CD4-positive, alpha-beta T cell treated with Interferon alpha-2 for 1 hour (primary cell): ENCODE data around the gene PRDM9.
"Not testable (repeated sequence)": the region's sequence is repeated elsewhere in the genome, so short reads cannot be mapped to it uniquely, and the experiment has no call there.

Experiments used
- DNase-seq, 2 donors: peaks; one replicate each; pipeline ENCODE4 v3.0.0-alpha.2; 2020 to 2022

Gene PRDM9

DNA sequence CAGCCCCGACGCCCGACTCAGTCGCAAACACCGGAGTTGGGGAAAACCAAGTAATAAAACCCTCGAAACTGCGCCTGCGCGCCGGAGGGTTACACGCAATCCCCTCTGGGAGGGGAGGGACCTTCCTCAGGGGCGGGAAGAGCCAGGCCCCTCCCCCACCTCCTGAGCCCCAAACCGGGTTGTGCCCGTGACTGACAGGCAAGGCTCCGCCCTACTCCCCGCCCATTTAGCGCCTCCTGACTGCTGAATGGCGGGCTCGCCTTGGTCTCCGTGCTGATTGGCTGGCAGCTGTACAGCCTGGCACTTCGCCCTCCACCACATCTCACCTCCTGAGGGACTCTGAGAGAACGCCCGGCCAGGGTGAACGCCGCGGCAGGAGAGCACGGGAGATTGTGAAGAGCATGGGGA is at the start of gene PRDM9:
Gene PRDM9, plus strand, starts transcription at position 332 of the 408 bp plus-strand sequence. CDS start 1,425 bp downstream, outside the sequence.
- DNase-seq: peak; percentile 4 to 28

DNA sequence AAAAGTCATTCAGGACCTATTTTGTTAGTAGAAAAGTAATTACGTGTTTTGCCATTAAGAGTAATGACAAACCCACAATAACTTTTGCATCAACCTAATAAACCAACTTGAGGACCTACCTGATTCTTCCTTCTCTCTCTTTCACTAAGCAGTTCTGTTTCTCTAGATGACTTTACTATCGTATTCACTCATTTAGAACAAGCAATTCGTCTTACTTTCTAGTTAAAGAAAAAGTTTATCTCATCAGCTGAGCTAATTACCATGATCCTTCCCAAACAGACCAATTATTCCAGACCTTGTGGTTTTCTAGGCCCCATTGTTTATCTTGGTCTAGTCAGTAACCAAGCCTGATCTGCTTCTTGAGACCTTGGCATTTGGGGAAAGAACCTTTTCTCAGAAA is 49.6 kb upstream of the PRDM9 start:
- DNase-seq: no peak

DNA sequence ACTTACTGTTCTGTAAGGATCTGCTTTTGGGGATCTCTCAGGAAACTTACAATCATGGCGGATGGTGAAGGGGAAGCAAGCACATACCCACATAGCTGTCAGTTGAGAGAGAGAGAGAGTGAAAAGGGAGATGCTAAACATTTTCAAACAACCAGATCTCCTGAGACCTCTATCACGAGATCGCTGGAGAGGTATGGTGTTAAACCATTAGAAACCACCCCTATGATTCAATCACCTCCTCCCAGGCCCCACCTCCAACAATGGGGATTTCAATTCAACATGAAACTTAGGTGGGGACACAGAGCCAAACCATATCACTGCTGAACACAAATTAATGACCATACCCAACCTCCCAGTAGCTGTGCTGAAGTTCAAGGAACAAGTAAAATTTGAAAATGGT is 48.2 kb upstream of the PRDM9 start:
- DNase-seq: no peak

GRCh38 chr5:23461576-23461975 is 45.8 kb upstream of the PRDM9 start:
- DNase-seq: no peak

DNA sequence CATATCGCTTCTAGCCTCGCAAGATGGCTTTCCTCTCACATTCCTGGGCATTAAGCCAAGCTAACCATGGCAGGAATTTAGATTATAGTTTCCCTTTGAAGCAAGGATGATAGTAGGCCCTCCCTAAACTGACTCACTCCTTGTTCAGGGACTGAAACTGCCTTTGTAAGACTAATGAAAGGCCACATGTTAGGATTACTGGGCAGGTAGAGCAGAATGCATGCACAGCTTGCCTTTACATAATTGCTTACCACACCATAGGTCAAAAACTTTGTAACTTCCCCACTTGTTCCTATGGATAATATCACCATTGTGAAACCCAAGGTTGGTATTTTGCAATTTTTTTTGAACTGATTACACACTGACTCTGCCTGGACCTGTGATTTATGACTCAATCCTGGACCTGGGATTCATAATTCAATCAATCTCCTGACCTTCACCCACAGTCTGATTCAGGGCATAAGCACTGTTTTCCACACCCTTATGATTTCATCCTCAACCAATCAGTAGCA is 41.0 kb upstream of the PRDM9 start:
- DNase-seq: no peak

- no peak for DNase-seq
Measured at GRCh38 chr5:23468658-23469057, 38.8 kb upstream of the PRDM9 start.

DNA sequence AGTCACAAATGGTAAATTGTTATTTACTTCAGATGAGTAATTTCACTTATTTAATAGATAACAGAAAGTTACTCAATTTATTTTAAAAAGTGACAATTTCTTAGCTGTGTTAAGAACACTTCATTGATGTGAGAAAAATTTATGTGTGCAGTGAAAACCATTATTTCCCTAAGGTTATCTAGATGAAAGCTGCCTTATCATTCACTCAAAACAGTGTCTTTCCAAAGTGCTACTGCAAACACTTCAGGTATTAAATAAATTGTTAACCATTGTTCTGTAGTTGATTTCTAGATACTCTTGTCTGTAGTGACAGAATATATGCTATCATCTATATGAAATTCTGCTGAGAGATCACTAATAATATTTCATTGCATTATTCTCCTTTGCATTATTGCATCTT is 33.5 kb upstream of the PRDM9 start:
- DNase-seq: no peak

DNA sequence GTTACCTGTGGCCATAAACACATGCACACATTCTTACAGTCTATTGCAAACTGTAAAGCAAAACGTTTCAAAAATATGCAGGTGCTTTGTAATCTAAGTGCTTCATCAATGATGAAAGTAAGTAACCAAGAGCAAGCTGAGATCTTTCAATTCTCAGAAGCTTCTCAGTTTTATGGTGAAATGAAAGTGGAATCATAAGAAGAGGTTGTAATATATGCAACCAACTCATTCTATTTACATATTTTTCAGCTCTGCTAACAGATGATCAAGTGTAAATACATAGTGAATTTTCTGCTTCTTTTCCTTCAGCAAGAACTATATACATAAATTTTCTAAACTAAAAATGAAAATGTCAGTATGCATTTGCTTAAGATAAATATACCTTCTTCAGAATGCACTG is 33.1 kb upstream of the PRDM9 start:
- DNase-seq: no peak

- DNase-seq: no peak
Measured at GRCh38 chr5:23476580-23476979, 30.8 kb upstream of the PRDM9 start.

- DNase-seq: no peak
Measured at GRCh38 chr5:23482642-23483041, 24.8 kb upstream of the PRDM9 start.

- DNase-seq: no peak
Measured at GRCh38 chr5:23483090-23483489, 24.3 kb upstream of the PRDM9 start.

GRCh38 chr5:23484096-23484495 is 23.3 kb upstream of the PRDM9 start:
- DNase-seq: no peak

DNA sequence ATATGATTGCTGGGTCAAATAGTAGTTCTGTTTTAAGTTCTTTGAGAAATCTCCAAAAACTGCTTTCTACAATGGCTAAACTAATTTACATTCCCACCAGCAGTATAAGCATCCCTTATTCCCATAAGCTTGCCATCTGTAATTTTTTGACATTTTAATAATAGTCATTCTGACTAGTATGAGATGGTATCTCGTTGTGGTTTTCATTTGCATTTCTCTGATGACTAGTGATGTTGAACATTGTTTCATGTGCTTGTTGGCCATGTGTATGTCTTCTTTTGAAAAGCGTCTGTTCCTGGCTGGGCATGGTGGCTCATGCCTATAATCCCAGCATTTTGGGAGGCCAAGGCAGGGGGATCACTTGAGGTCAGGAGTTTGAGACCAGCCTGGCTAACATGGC is 21.2 kb upstream of the PRDM9 start:
- not testable (repeated sequence) for DNase-seq

- DNase-seq: no peak
Measured at GRCh38 chr5:23490993-23491392, 16.4 kb upstream of the PRDM9 start.

DNA sequence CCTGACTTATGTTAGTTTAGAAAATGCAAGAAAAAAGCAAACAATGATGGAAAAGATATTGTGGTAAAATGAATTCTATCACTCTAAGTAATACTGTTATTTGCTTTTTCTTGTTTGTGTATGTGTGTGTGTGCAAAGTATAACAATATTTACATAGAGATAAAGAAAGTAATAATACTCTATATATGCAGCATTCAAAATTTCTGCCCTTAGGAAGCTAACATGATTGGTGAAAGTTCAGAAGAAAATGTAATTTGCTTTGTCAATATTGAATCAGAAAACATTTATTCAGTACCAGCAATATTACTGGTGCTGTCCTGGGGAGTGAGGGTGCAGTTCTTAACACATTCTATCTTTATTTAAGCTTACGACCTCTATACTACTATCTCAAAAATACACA is 12.9 kb upstream of the PRDM9 start:
- DNase-seq: no peak

DNA sequence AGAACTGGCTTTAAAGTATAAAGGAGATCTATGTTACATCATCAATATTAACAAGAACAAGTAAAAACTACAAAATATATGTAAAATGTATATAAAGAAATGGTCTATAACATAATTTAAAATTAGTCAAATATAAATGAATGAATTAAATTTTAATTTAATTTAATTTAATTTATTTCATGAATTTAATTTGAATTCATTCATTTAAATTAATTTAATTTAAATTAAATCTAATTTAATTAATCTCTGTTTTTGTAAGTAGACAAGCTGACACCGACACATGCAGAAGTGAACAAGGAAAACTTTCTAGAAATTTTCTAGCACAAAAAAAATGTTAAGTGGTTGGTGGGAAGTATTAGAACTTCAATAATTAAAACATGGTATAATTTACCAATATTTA is 10.8 kb upstream of the PRDM9 start:
- no peak for DNase-seq

DNA sequence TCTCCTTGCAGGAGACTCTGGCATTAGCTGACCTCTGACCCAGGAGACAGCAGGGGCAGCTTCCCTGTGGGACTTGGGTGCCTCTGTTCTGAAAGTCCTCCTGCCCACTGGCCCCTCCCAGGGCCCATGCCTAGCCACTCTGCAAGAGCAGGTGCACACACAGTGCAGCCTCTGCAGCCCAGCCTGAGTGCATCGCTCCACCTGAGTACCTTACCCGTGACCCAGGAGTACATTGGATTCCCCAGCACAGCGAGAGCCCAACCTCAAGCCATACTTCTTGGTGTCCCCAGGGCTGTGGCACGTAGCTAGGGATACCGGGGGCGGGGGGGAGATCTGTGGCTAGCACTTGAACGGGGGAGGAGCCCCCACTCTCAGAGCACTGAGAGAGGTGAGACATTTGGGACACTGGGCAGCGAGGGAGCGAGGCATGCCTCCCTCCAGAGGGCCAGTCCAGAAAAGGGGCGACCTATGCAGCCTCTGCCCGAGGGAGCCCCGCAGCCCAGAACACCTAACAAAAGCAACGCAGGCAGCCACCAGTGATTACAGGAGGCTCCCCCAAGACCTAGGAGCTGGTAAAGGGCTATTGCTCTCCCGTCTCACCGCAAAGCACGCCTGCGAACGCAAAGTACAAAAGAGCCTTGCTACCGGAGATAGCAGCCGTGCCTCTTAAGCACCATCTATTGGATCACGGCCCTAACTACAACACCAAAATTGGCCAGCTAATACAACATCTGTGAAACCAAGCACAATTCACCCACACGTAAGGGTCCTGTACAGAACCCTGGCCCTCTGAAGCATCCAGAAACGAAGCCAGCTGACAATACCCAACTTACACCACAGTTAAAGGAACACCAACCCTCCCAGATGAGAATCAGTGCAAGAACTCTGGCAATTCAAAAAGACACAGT is 826 bp upstream of the PRDM9 start:
- no peak for DNase-seq

DNA sequence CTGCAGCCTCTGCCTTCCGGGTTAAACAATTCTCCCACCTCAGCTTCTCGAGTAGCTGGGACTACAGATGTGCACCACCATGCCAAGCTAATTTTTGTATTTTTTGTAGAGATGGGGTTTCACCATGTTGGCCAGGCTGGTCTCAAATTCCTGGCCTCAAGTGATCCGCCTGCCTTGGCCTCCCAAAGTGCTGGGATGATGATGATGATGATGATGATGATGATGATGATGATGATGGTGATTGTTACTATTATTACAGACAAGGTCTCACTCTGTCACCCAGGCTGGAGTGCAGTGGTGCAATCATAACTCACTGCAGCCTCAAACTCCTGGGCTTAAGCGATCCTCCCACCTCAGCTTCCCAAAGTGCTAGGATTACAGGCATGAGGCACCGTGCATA is 3.0 kb downstream of the PRDM9 start:
- DNase-seq: not testable (repeated sequence)

GRCh38 chr5:23522553-23522952 is 15.1 kb downstream of the PRDM9 start:
- no peak for DNase-seq

- no peak for DNase-seq
Measured at GRCh38 chr5:23523031-23523430, 15.6 kb downstream of the PRDM9 start.

GRCh38 chr5:23523998-23524397 is 16.6 kb downstream of the PRDM9 start:
- no peak for DNase-seq

DNA sequence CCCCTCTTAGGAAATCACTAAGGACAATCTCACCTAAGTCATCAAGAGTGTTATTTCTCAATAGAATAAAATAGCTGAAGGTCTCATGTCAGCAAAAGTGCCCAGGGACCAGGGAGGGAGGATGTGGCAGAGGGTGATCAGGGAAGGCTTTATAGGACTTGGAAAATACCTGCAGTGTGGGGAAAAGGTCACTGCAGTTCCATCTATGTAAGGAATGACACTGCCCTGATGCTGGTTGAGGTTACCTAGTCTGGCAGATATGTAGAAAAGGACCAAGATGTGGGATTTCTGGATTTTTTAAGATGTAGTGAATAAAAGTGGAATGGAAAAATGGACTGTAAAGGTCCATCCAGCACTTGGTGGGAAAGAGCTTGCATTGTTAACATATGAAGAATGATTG is 18.3 kb downstream of the PRDM9 start:
- no peak for DNase-seq

- not testable (repeated sequence) for DNase-seq
Measured at GRCh38 chr5:23526616-23527015, 19.2 kb downstream of the PRDM9 start.

GRCh38 chr5:23527216-23527920 is 20.0 kb downstream of the PRDM9 start:
- not testable (repeated sequence) for DNase-seq
